ENCODE measurements around the gene MPC1.
"Not testable (repeated sequence)": the region's sequence is repeated elsewhere in the genome, so short reads cannot be mapped to it uniquely, and the experiment has no call there.

MPC1 gene

DNA sequence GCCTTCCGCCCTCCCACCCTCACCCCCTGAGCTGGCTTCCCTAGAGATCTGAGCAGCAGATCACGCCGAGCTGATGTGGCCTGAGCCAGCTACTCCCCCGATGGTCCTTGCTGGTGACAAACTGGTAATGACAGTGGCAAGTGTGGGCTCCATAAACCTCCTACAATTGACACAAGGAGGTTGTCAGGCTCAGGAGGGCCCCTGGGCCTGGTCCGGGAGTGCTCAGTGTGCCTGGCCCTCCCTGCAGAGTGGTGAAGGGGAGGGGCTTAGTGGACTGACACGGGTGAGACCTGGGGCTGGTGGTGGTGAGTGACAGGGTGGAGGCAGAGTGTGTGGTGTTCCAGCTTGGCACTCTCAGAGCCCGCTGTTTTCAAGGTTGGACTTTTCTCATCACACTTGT lies 22.6 kb upstream of the MPC1 start:
- no peak for DNase-seq

DNA sequence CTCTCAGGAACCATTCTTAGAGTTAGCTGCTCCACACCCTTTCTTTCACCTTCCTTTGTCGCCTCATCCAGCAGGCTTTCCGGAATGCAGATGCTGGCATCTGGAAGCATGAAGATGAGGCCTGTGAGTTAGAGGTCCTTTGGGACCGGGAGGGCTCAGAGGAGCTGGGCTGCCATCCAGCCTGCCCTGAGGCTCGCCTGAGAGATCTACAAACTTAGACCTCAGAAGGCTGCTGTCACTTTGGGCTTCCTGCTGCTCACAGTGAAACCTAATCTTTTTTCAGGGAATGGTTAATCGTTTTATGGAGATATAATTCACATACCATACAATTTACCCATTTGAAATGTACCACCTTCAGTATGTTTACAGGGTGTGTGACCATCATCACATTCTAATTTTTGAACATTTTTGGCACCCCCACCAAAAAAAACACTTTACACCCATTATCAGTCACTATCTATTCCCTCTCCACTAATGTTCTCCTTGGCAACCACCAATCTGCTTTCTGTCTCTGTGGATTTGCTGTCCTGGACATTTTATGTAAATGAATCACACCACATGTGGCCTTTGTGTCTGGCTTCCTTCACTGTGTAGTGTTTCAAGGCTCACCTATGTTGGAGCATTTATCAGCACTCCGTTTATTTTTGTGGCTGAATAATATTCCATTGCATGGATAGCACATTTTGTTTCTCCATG lies 20.0 kb upstream of the MPC1 start:
- no peak for DNase-seq

DNA sequence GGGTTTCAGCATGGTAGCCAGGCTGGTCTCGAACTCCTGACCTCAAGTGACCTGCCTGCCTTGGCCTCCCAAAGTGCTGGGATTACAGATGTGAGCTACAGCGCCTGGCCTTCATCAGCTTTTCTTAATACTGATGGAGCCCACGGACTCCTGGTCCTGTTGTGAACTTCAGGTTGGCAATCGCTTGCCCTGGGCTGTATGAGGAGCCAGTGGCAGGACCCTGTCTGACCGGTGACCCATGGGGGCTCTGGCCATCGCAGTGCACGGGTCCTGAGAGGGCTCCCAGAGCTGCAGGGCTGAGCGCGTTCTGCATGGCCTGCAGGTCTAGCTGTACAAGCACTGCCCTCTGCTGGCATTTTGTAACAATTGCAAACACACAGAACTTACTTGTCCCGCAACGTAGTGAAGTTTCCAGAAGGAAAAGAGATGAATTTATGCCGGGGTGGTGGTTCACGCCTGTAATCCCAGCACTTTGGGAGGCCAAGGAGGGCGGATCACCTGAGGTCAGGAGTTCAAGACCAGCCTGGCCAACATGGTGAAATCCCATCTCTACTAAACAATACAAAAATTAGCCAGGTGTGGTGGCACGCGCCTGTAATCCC lies 18.0 kb upstream of the MPC1 start:
- DNase-seq, result peak; percentile 16

DNA sequence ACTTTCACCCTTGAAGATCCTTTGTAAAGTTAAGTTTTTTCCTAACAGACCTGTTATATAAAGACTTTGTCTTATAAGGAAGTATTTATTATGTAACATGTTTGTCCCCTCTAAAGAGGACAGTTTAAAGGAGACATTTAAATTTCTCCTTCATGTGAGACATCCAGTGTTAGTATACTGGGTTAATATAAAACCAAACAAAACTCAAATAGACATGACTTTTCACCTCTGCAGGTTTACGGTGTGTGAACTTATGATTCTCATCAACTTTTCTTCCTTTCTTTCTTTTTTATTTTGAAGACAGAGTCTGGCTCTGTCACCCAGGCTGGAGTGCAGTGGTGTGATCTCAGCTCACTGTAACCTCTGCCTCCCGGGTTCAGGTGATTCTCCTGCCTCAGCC lies 17.4 kb upstream of the MPC1 start:
- no peak for DNase-seq

DNA sequence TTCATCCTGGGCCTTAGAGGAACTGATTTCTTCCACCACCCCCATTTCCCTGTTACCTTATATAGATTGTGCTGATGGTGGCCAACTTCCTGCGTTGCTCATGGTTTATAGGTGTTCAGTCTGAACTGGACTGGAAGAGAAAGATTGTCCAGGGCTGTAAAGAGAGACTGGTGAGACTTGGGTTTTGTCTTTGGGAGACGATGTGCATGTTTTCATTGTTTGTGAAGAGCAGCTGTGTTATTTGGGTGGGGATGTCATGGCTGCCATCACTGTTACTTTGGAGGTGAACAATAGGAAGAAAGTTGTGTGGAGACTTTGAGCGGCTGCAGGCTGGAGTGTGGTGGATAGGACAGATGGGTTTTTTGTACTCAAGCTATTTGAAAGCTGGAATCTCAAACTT lies 15.6 kb upstream of the MPC1 start:
- no peak for DNase-seq

DNA sequence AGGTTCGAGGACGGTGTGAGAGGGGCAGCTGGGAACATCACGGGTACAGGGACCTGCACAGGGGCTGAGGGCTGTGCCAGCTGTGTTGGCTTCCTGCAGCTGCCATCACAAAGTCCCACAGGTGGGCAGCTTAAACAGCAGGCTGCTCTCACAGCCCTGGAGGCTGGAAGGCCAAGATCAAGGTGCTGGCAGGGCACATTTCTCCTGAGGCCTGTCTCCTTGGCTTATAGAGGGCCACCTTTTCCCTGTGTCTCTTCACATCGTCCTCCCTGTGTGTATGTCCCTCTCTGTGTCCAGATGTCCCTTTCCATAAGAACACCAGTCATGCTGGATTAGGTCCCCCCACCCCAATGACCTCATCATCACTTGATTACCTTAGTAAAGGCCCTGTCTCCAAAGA lies 15.1 kb upstream of the MPC1 start:
- no peak for DNase-seq

DNA sequence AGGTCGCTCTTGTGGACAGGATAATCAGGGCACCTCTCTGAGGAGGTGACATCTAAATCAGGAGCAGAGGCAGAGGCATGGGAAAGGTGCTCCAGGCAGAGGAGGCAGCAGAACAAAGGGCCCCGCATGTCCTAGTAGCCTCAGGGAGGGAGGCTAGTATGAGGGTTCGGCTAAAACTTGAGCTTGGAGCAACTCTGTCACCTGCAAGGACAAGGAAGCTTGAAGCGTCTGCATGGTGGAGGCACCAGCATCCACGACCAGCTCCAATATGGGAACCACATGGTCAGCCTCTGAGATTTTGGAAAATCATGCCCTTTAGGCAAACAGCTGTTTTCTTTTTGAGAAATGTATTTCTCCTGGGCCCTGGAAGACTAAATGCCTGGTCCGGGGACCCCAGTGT lies 13.0 kb upstream of the MPC1 start:
- DNase-seq, result no peak

DNA sequence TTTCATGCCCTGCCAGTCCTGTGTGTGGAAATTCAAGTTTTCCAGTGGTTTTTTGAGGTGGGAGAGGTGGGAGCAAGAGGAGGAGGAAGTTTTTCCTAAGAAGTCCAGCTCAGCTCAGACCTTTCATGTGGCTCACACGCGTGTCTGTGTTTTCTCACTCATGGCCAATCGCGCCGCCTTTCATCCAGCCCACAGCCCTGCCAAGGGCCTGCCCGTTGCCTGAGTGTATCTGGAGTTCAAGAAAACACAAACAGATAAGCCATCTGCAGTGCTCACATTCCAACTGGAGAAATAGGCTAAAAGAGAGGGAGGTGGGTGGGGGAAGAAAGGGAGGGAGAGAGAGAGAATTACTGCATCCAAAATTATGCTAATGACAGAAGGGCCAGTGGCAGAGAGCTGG lies 12.6 kb upstream of the MPC1 start:
- DNase-seq, result no peak

DNA sequence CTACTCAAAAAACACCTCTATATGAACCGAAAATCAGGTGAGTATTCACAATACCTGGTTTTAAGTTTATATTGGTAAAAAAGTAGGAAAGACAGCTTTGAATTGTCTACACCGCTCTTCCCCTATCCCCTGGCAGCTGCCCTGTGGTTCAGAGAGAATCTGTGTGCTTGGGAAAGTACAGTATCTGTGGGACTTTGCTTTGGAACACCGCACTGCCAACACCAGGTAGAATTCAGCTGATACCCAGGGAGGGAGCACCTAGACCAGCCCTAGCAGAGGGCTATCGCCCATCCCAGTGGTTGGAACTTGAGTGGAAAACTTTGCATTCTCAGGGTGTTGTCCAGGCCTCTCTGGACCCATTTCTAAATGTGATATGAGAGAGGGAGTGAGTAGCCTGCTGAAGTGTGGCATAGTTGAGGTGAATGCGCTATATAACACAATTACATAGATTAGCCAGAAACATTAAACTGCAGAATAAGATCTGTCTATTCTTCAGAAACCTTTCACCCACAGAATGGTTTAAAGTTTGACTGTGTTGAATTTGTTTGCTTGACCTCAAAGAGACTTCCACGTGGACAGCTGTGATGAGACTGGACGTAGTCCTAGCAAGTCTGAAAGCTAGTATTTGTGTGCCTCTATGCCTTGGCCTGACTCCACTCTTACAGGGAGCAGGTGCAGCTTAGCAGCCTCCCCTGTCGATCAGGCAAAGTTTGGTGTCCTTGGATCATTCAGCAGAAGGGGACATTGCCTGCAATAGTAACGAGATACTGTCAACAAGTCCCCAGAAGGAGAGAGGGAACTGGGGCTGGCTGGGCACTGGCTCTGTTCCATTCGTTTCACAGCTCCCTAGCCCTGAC lies 11.5 kb upstream of the MPC1 start:
- DNase-seq, result no peak

DNA sequence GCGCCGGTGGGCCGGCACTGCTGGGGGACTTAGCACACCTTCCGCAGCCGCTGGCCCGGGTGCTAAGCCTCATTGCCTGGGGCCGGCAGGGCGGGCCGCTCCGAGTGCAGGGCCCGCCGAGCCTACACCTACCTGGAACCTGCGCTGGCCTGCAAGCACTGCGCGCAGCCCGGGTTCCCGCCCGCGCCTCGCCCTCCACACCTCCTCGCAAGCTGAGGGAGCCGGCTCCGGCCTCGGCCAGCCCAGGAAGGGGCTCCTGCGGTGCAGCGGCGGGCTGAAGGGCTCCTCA lies 10.7 kb upstream of the MPC1 start:
- no peak for DNase-seq

DNA sequence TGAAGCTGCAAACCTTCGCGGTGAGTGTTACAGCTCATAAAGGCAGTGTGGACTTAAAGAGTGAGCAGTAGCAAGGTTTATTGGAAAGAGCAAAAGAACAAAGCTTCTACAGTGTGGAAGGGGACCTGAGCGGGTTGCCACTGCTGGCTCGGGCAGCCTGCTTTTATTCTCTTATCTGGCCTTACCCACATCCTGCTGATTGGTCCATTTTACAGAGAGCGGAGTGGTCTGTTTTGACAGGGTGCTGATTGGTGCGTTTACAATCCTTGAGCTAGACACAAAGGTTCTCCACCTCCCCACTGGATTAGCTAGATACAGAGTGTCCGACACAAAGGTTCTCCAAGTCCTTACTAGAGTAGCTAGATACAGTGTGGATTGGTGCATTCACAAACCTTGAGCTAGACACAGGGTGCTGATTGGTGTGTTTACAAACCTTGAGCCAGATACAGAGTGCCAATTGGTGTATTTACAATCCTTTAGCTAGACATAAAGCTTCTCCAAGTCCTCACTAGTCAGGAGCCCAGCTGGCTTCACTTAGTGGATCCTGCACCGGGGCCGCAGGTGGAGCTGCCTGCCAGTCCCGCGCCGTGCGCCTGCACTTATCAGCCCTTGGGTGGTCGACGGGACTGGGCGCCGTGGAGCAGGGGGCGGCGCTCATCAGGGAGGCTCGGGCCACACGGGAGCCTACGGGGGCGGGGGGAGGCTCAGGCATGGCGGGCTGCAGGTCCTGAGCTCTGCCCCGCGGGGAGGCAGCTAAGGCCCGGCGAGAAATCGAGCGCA lies 10.2 kb upstream of the MPC1 start:
- DNase-seq, result not testable (repeated sequence)

DNA sequence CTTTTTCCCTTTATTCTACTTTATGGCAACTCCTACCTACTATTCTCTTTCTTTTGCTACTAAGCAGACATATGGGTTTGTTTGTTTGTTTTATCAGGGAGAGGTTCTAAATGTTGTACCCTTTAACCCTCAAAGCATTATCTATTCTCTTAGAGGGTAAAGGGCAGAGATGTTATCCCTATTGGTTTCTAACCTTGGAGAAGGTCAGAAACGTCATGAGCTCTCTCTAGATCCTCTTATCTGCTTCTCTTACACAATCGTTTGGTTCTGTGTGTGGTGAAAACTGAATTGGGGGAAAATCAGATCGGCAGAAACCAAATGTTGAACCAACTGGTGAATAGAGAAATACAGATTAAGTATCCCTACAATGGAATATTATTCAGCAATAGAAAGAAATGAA lies 6.4 kb upstream of the MPC1 start:
- no peak for DNase-seq

DNA sequence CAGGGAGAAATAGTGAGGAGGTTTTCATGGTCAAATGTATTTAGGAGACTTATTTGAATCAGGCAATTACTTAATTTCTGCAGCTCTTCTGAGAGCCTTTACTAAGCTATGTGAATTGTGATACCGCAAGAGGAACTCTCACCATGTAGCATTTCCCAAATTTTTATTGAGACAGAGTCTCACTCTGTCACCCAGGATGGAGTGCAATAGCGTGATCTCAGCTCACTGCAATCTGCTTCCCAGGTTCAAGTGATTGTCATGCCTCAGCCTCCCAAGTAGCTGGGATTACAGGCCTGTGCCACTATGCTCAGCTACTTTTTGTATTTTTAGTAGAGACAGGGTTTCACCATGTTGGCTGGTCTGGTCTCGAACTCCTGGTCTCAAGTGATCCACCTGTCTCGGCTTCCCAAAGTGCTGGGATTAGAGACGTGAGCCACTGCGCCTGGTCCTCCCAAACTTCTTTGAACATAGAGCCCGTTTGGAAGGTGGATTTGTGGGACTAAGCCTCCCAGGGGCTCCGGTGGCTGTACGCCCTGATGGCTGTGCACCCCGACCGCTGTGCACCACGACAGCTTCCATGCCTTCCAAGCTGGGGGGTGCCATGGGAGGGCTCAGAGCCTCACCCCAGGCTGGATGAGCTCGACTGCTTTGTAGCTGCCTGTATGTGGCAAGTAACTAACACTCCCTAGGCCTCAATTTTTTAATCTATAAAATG lies 5.7 kb upstream of the MPC1 start:
- no peak for DNase-seq

DNA sequence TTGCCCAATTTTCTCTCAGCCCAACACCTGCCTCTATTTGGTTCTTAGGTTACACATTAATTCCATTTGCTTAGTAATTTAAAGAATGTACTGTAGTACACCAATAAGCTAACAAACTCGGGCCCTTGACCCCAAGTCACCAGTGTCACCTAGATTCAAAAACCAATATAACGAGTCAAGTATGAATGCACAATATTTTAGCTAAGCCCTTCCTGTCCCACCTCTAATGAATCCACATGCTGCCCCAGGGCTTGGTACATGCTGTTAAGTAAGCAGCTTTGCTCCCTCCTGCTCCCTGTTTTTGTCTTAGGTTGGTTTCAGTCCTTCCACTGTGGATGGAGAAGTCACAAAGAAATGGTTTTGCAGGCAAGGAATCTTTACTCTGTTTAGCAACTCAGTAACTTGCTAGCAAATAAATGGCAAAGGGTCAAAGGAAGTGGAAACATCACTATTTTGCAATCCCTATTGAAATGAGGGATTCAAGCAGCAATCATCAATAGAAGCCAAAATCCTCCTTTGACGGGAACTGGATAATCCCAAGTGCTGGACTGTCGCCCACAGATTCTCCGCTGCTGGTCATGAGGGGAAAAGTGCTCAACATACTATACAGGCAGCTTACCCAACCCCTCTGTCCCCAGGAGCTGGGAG lies 5.0 kb upstream of the MPC1 start:
- no peak for DNase-seq

DNA sequence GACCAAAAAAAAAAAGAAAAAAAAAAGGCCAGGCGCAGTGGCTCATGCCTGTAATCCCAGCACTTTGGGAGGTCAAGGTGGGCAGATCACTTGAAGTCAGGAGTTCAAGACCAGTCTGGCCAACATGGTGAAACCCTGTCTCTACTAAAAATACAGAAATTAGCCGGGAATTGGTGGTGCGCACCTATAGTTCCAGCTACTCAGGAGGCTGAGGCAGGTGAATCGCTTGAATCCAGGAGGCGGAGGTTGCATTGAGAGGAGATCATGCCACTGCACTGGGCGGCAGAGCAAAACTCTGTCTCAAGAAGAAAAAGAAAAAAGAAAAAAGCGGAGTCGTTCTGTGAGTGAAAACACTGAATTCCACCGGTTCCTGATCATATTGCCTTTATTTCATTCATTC lies 4.4 kb upstream of the MPC1 start:
- not testable (repeated sequence) for DNase-seq

DNA sequence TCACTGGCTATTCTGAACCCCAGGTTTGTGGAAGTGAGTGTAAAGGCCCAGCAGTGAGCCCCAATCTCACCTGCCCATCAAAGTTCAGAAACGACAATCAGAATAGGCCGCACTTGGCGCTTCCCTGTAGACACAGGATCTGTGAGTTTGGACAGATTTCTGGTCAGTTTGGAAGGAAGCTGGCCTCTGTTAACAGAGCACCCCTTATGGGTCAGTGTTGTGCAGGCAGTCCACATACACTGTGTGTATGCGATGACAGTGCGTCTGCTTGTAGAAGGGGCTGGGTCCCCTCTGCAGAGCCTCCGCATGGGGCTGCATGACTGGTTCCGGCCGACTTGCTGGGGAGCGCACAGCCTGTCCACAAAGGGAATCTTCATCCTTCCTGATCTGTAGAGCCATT lies 3.4 kb upstream of the MPC1 start:
- DNase-seq, result no peak

DNA sequence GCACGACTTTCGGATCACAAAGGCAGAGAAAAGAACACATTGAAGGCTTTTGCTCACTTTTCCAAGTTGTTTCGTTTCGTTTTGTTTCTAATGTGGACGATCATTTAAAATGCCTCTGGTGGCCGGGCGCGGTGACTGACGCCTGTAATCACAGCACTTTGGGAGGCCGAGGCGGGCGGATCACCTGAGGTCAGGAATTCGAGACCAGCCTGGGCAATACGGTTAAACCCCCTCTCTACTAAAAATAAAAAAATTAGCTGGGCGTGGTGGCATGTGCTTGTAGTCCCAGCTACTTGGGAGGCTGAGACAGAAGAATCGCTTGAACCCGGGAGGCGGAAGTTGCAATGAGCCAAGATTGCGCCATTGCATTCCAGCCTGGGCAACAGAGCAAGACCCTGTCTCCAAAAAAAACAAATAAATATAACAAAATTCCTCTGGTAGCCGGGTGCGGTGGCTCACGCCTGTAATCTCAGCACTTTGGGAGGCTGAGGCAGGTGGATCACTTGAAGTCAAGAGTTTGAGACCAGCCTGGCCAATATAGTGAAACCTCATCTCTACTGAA lies 1.1 kb upstream of the MPC1 start:
- not testable (repeated sequence) for DNase-seq

DNA sequence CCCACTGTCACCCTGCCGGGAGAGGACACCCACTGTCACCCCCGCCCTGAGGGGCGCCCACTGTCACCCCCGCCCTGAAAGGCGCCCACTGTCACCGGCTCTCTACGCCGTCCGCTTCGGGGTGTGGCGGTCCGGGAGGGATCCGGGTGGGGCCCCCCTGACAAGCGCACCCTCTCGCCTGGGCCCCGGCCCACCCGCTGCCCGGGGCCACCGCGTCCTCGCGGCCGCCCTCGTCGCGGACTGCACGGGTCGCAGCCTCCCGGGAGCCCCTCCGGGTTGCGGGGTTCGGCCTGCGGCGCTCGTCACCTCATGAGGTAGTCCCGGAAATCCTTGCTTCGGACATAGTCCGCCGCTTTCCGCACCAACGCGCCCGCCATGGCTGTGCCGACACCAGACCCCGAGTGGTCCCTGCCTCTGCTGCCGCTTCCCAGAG lies 224 bp downstream of the MPC1 start:
- DNase-seq, result no peak

DNA sequence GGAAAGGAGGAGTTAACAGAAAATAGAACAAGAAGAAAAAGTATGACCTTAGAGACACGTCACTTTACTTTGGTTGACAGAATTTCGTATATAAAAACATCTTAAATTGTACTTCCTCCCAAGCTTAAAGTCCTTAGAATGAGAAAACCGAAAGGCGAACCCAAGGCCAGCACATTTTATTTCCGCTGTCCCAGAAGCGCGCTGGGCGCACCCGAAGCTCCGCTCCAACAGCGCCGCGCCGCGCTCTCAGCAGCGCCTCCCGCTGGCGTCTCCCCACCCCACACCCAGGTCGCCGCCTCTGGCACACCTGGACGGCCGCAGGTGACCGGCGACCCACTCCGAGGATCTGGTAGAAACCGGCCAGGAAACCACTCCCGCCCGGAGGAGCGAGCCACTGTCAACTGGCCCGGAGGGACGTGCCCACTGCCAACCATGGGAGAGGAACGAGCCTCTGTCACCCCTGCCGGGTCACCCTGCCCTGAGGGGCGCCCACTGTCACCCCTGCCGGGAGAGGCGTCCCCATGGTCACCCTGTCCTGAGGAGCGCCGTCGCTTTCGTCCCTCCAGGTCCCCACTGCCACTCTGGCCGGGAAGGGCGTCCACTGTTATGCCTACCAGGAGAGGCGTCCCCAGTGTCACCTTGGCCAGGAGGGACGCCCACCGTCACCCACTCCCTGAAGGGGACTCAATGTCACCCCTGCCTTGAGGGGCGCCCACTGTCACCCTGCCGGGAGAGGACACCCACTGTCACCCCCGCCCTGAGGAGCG lies 824 bp downstream of the MPC1 start:
- DNase-seq, result peak; percentile 50

DNA sequence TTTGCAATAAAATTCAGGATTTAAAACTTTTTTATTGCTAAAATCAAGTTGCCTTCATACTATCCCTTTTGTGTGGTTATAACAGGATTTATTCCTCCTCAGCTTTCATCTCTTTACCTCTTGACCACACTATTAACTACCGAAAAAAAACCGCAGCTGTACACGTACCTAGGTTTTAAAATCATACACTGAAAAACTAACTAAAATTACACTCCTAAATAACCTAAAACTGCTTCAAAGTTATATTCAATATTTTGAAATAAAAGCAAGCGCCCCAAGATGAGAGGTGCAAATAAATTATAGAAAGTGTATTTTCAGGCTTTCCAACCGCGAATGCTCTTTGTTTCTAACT lies 1.4 kb downstream of the MPC1 start:
- DNase-seq, result no peak

DNA sequence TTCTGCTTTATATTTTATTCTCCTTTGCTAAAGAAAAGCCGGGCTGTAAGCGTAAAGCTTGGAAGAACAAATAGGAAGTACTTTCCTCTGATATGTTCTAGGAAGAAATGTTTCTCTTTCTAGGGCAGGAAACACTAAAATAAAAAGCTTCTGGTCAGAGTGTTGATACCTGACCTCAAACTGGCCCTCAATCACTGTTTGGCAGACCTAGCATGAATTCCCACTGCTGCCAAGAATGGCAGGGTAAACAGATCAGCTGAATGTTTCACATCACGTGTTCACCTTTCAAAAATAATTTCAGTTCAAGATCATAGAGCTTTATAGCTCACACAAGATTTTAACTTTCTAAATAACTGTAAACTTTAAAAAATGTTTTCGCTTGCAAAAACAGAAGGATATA lies 2.9 kb downstream of the MPC1 start:
- no peak for DNase-seq

All from GF-D8 (cell line).